GM12878 (cell line): ENCODE data around the gene PPDPF. TPM values are rescaled to one million over a fixed set of nuclear protein-coding genes. Genes with fewer than 3 reads are reported as not detected.

Experiments used
- ATAC-seq: fragments of 200-7000 bp; cut with Tn5 transposase; 3 replicates; pipeline ENCODE4 v1.9.1; 2020; ENCODE audit warnings: mild to moderate bottlenecking, moderate library complexity
- BruUV-seq: library from RNA; stranded (reverse); fragments of 400-500 nt; replicated peaks from 2 replicates; lab custom pipeline; 2021; lab: Mats Ljungman, UMichigan
- CTCF ChIA-PET: fragments of 300-600 bp; sonication (Branson Sonifier 250); formaldehyde crosslinking; extraction: SDS; loops from one replicate; lab custom pipeline; 2021; ENCODE audit warnings: inconsistent platforms; lab: Yijun Ruan, JAX
- POLR2A ChIA-PET: fragments of 350-600 bp; formaldehyde crosslinking; extraction: SDS; loops from one replicate; lab custom pipeline; 2021; ENCODE audit warnings: inconsistent platforms; lab: Charles Lee
- RAD21 ChIA-PET: fragments of 300-600 bp; sonication (Branson Sonifier 250); formaldehyde crosslinking; loops from one replicate; lab custom pipeline; 2023; ENCODE audit warnings: antibody characterized with exemption; ENCODE audit not compliant: unreplicated experiment; lab: Charles Lee
- SMC1A ChIA-PET: fragments of 300-600 bp; sonication (Branson Sonifier 250); formaldehyde crosslinking; loops from one replicate; lab custom pipeline; 2023; ENCODE audit not compliant: unreplicated experiment, uncharacterized antibody; lab: Charles Lee
- DNase-seq: peaks from one replicate; pipeline ENCODE4 v3.0.0-alpha.2; 2011; ENCODE audit warnings: low read depth, low spot score
- FAIRE-seq: peaks from 3 replicates; lab custom pipeline; 2011; peaks lifted over from hg19 to GRCh38; lab: Jason Lieb, UNC
- H2AFZ ChIP-seq: 2 replicates; pipeline ENCODE4 v1.6.0; 2011; ENCODE audit warnings: low read depth, low read length, control low read depth; ENCODE audit not compliant: control insufficient read depth
- H3K27ac ChIP-seq: 2 replicates; pipeline ENCODE4 v1.5.1; 2011; ENCODE audit warnings: control low read depth; ENCODE audit not compliant: control insufficient read depth, insufficient read depth
- H3K27me3 ChIP-seq, 2 experiments: replicated peaks in 1 of 2; 2 replicates each; pipeline versions ENCODE4 v1.6.0 to v1.6.1; 2011; ENCODE audit warnings: low read length in 1 of 2; ENCODE audit not compliant: control insufficient read depth in 2 of 2, insufficient read depth in 2 of 2
- H3K36me3 ChIP-seq, 2 experiments: 2 replicates each; pipeline ENCODE4 v1.5.1; 2011; ENCODE audit warnings: low read length in 1 of 2; ENCODE audit not compliant: control insufficient read depth in 2 of 2, insufficient read depth in 2 of 2
- H3K4me1 ChIP-seq: 2 replicates; pipeline ENCODE4 v1.6.1; 2011; ENCODE audit warnings: mild to moderate bottlenecking, low read length, moderate library complexity, mixed read lengths; ENCODE audit not compliant: control insufficient read depth, insufficient read depth
- H3K4me2 ChIP-seq: 2 replicates; pipeline ENCODE4 v1.6.0; 2011; ENCODE audit warnings: control low read depth; ENCODE audit not compliant: control insufficient read depth, insufficient read depth
- H3K4me3 ChIP-seq: fragments of 200-600 bp; sonication (generic); 2 replicates; pipeline ENCODE4 v1.5.1; 2016
- H3K79me2 ChIP-seq: 2 replicates; pipeline ENCODE4 v1.6.0; 2011; ENCODE audit warnings: low read length; ENCODE audit not compliant: control insufficient read depth, insufficient read depth
- H3K9ac ChIP-seq: 2 replicates; pipeline ENCODE4 v1.8.0; 2011; ENCODE audit warnings: low read length, control low read depth, mixed read lengths; ENCODE audit not compliant: control insufficient read depth, insufficient read depth
- H3K9me3 ChIP-seq: replicated peaks from 3 replicates; pipeline ENCODE4 v1.5.1; 2011; ENCODE audit warnings: mild to moderate bottlenecking, low read length; ENCODE audit not compliant: control insufficient read depth, insufficient read depth
- H4K20me1 ChIP-seq: 2 replicates; pipeline ENCODE4 v1.6.0; 2011; ENCODE audit not compliant: control insufficient read depth, insufficient read depth
- CHD4 ChIP-seq: fragments of 200-600 bp; sonication (generic); IDR thresholded peaks from 2 replicates; pipeline ENCODE4 v1.6.1; 2016; ENCODE audit warnings: mild to moderate bottlenecking
- E2F8 ChIP-seq: fragments of 450-650 bp; IDR thresholded peaks from 2 replicates; pipeline ENCODE4 v1.6.1; 2018; ENCODE audit warnings: mild to moderate bottlenecking, low read depth, moderate library complexity; ENCODE audit not compliant: partially characterized antibody
- EED ChIP-seq: sonication (generic); IDR thresholded peaks from 2 replicates; pipeline ENCODE4 v1.6.1; 2016; ENCODE audit warnings: antibody characterized with exemption, low read depth
- EGR1 ChIP-seq, 2 experiments: IDR thresholded peaks; 1 replicate in 1 of 2; 2 replicates in 1 of 2; pipeline ENCODE4 v1.6.1; 2011 to 2012; ENCODE audit warnings: low read depth in 2 of 2, low read length in 2 of 2, borderline replicate concordance in 1 of 2, mild to moderate bottlenecking in 1 of 2, moderate library complexity in 1 of 2
- EP300 ChIP-seq, 2 experiments: fragments of 150-350 bp in 1 of 2; IDR thresholded peaks; 2 replicates each; pipeline ENCODE4 v1.6.1; 2011 to 2012; ENCODE audit warnings: low read depth in 2 of 2, low read length in 2 of 2, borderline replicate concordance in 1 of 2, improper control_type of control experiment in 1 of 2, inconsistent platforms in 1 of 2; ENCODE audit not compliant: control insufficient read depth in 1 of 2
- FOXM1 ChIP-seq: IDR thresholded peaks from 2 replicates; pipeline ENCODE4 v1.6.1; 2012; ENCODE audit warnings: low read depth, mild to moderate bottlenecking, inconsistent platforms, low read length, moderate library complexity
- IRF4 ChIP-seq: IDR thresholded peaks from 2 replicates; pipeline ENCODE4 v1.6.1; 2011; ENCODE audit warnings: low read depth, low read length
- LARP7 ChIP-seq: fragments of 450-650 bp; IDR thresholded peaks from 2 replicates; pipeline ENCODE4 v1.6.1; 2017; ENCODE audit warnings: mild to moderate bottlenecking
- USF2 ChIP-seq: IDR thresholded peaks from 2 replicates; pipeline ENCODE4 v1.6.1; 2011; ENCODE audit warnings: low read depth, low read length, improper control_type of control experiment, borderline replicate concordance
- WRNIP1 ChIP-seq: IDR thresholded peaks from 2 replicates; pipeline ENCODE4 v1.6.1; 2011; ENCODE audit warnings: low read depth, low read length, improper control_type of control experiment, borderline replicate concordance
- YBX1 ChIP-seq: fragments of 450-650 bp; IDR thresholded peaks from 2 replicates; pipeline ENCODE4 v1.6.1; 2016; ENCODE audit warnings: antibody characterized with exemption
- WGBS: methylation state at CpG from one replicate; pipeline ENCODE4 v1.1.6; 2016; ENCODE audit warnings: low lambda C conversion rate; ENCODE audit not compliant: insufficient replicate concordance, insufficient coverage; ENCODE audit errors: missing lambda C conversion rate; 5-methylcytosine and 5-hydroxymethylcytosine counted together
- in situ Hi-C: fragments of 300-500 bp; cut with MboI; formaldehyde crosslinking; loops from 9 replicates; pipeline ENCODE4 v1.14.3; 2018; ENCODE audit warnings: mixed read lengths
- intact Hi-C: fragments of 100-400 bp; cut with micrococcal nuclease; formaldehyde crosslinking; loops from one replicate; pipeline ENCODE4 v1.14.2; 2022; ENCODE audit not compliant: unreplicated experiment
- polyA plus RNA-seq, 11 experiments: library from polyadenylated mRNA; depleted of rRNA in 4 of 11; unstranded in 6 of 11; stranded (reverse) in 5 of 11; fragments of >200 nt; fragmentation: Nextera tagmentation in 4 of 11; fragmentation: Illumina TruSeq in 1 of 11; extraction: Ambion mirVana in 4 of 11; extraction: Trizol in 1 of 11; gene quantifications; 1 replicate in 1 of 11; 2 replicates in 10 of 11; pipeline versions ENCODE4 v1.2.1 to v1.2.3, GENCODE V29; 2011 to 2016; ENCODE audit warnings: inconsistent platforms in 2 of 11, missing spikeins in 2 of 11, low read depth in 1 of 11
- total RNA-seq, 4 experiments: library from RNA; depleted of rRNA in 3 of 4; stranded (reverse); fragments of >200 nt in 3 of 4; fragmentation: Illumina TruSeq in 1 of 4; extraction: Trizol in 1 of 4; gene quantifications; 2 replicates each; pipeline versions ENCODE4 v1.2.1 to v1.2.3, GENCODE V29; 2013 to 2021
- TF ChIP-seq, protein P1 (sequence below): fragments of 450-650 bp; IDR thresholded peaks from 2 replicates; pipeline ENCODE4 v1.6.1; 2016; ENCODE audit warnings: mild to moderate bottlenecking
- TF ChIP-seq, protein P2 (sequence below): IDR thresholded peaks from 2 replicates; pipeline ENCODE4 v1.6.1; 2011; ENCODE audit warnings: mild to moderate bottlenecking, low read depth, low read length, moderate library complexity; ENCODE audit not compliant: insufficient replicate concordance
- TF ChIP-seq, protein P3 (sequence below): IDR thresholded peaks from 2 replicates; pipeline ENCODE4 v1.6.1; 2011; ENCODE audit warnings: borderline replicate concordance, low read depth, mild to moderate bottlenecking, moderate library complexity, low read length; ENCODE audit not compliant: insufficient read depth, poor library complexity, severe bottlenecking

PPDPF gene
- total and polyA plus RNA-seq, 10 of the 15 experiments (the other 5 are each of a cell fraction or from before 2014, with no cell fraction given) = 0.32 to 154 (median 22.8) TPM

DNA sequence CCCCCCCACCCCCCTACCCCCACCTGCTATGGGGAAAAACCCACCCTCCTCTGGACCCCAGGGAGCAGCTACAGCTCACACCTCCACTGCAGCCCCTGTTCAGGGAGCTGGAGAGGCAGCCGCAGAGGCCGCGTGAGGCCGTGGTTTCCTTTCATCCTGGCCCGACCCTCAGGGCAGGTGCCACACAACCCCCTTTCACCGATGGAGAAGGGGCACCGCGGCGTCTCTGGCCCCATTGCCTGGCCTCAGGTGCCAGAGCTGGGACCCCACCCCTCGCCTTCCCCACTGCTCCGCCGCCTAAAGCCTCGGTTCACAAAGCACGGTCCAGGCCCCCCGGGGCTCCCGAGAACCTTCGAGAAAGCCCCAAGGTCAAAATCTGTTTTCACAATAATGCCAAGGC, 36.3 kb upstream of the PPDPF start (continued):
- TF ChIP-seq E2F8 (no peak), CHD4 (no peak), EGR1 (IDR thresholded peaks at IDR 0.05; ENCODE audit: borderline replicate concordance in 1 of 2, low read depth in 2 of 2, low read length in 2 of 2) (no peak), WRNIP1 (no peak), FOXM1 (no peak)
- TF ChIP-seq, protein P1, sequence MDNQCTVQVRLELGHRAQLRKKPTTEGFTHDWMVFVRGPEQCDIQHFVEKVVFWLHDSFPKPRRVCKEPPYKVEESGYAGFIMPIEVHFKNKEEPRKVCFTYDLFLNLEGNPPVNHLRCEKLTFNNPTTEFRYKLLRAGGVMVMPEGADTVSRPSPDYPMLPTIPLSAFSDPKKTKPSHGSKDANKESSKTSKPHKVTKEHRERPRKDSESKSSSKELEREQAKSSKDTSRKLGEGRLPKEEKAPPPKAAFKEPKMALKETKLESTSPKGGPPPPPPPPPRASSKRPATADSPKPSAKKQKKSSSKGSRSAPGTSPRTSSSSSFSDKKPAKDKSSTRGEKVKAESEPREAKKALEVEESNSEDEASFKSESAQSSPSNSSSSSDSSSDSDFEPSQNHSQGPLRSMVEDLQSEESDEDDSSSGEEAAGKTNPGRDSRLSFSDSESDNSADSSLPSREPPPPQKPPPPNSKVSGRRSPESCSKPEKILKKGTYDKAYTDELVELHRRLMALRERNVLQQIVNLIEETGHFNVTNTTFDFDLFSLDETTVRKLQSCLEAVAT = no peak

DNA sequence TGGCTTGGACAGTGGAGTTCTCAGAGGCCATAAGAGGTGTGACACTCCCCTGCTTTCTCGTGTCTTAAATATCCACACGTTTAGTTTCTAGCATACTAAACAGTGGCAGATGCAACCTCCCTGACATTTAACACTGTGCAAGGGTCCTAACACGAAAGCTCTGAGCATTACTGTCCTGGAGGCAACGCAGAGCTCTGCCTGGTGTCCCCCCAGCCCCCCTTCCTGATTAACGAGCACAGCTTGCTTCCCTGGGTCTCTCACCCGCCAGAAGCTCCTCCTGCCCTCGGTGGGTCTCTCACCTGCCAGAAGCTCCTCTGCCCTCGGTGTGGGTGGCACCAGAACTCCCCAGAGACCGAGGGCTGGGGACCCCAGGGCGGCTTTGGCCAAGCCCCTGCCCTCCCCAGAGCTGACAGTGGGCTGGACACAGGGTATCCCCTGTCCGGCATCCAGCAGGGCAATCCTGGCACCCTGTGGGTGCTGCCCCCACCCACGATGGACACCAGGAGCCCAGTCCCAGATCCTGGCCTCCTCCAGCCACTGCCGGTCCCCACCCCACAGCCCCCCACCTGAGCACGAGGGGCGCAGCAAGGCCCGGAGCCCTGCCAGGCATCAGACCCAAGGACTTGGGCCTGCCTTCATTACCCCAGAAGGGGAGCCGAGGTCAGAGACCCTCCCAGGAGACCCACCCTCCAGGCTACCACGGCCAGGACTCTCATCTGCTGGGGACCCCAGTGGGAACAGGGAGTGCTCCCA, 35.7 kb upstream of the PPDPF start:
- DNase-seq (no peak), ATAC-seq (no peak), FAIRE-seq (no peak)
- BruUV-seq = no TSS peak
- Histone ChIP-seq H2AFZ (no peak overlapping the region), H4K20me1 (no peaks in the 10 kb centered on the region), H3K27ac (no peak overlapping the region), H3K36me3 (no peaks in the 10 kb centered on the region), H3K9me3 (no peaks in the 10 kb centered on the region), H3K4me2 (no peak overlapping the region), H3K4me1 (no peaks in the 10 kb centered on the region; the same call in 1 of the 2 replicates), H3K9ac (no peak overlapping the region), H3K4me3 (no peak overlapping the region), H3K27me3 (peaks cover 0 to 1% of the 10 kb centered on the region in 2 experiments; a peak in 1 of 4 replicates), H3K79me2 (no peaks in the 10 kb centered on the region)
- ChIA-PET RAD21 (no interaction called here), SMC1A (no interaction called here), POLR2A (no interaction called here), CTCF (interaction anchor here (0.6 kb wide), 1 partner anchor 8 kb away, joined by 5 read pairs; no protein-coding TSS in a partner anchor)
- intact Hi-C loops = no loop called here
- no peak for TF ChIP-seq YBX1
- TF ChIP-seq USF2 = no peak
- no peak for TF ChIP-seq EED
- TF ChIP-seq, protein P2, sequence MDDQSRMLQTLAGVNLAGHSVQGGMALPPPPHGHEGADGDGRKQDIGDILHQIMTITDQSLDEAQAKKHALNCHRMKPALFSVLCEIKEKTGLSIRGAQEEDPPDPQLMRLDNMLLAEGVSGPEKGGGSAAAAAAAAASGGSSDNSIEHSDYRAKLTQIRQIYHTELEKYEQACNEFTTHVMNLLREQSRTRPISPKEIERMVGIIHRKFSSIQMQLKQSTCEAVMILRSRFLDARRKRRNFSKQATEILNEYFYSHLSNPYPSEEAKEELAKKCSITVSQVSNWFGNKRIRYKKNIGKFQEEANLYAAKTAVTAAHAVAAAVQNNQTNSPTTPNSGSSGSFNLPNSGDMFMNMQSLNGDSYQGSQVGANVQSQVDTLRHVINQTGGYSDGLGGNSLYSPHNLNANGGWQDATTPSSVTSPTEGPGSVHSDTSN = no peak
- TF ChIP-seq EP300 (IDR thresholded peaks at IDR 0.05; ENCODE audit: borderline replicate concordance in 1 of 2, control insufficient read depth in 1 of 2, low read depth in 2 of 2, low read length in 2 of 2) = no peak
- no peak for TF ChIP-seq LARP7
- TF ChIP-seq IRF4 = no peak
- TF ChIP-seq, protein P3, sequence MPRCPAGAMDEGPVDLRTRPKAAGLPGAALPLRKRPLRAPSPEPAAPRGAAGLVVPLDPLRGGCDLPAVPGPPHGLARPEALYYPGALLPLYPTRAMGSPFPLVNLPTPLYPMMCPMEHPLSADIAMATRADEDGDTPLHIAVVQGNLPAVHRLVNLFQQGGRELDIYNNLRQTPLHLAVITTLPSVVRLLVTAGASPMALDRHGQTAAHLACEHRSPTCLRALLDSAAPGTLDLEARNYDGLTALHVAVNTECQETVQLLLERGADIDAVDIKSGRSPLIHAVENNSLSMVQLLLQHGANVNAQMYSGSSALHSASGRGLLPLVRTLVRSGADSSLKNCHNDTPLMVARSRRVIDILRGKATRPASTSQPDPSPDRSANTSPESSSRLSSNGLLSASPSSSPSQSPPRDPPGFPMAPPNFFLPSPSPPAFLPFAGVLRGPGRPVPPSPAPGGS = no peak
- in situ Hi-C loops = no loop called here
- WGBS = 28% methylated on average over 18 of the region's 18 CpGs
